Measurements from ENCODE around the gene N4BP3. TPM values are rescaled to one million over a fixed set of nuclear protein-coding genes. Genes with fewer than 3 reads are reported as not detected.

The N4BP3 gene
- polyA plus RNA-seq, 4 donors, result 4.0 to 5.2 (median 4.5) TPM

Other genes with a start within 250 kb of the N4BP3 start
- not detected for gene PROP1, start 117.3 kb upstream of the N4BP3 start, polyA plus RNA-seq (ENCODE audit: insufficient read length in 4 of 4)
- gene RMND5B, start 17.5 kb downstream of the N4BP3 start, polyA plus RNA-seq (ENCODE audit: insufficient read length in 4 of 4), result 10 to 100 TPM; 31.2 to 36.5 (median 32.7) TPM
- gene NHP2, start 40.4 kb downstream of the N4BP3 start, polyA plus RNA-seq (ENCODE audit: insufficient read length in 4 of 4), result 100 to 1,000 TPM in 2 of 4 donors, 10 to 100 TPM in 2; 92.4 to 132 (median 99.9) TPM
- gene GMCL2, start 73.8 kb downstream of the N4BP3 start, polyA plus RNA-seq (ENCODE audit: insufficient read length in 4 of 4), result under 1 TPM in 2 of 4 donors, not detected in 2; 0.08 to 0.12 TPM
- gene HNRNPAB, start 91.0 kb downstream of the N4BP3 start, polyA plus RNA-seq (ENCODE audit: insufficient read length in 4 of 4), result 100 to 1,000 TPM; 146 to 168 (median 153) TPM
- 10 to 100 TPM; 62.8 to 78.4 (median 67.7) TPM for gene PHYKPL, start 119.3 kb downstream of the N4BP3 start, polyA plus RNA-seq (ENCODE audit: insufficient read length in 4 of 4)

Data from right renal pelvis (tissue), 4 donors.